GM12892 (cell line): Measurements from ENCODE around the gene ALOXE3.
"Not testable (repeated sequence)": the region's sequence is repeated elsewhere in the genome, so short reads cannot be mapped to it uniquely, and the experiment has no call there.

Experiments
- DNase-seq: peaks from one replicate; pipeline ENCODE4 v3.0.0; 2011; ENCODE audit not compliant: insufficient read length
- FAIRE-seq: peaks from 2 replicates; lab custom pipeline; 2011; peaks lifted over from hg19 to GRCh38; lab: Jason Lieb, UNC
- POLR2A ChIP-seq: IDR thresholded peaks from 2 replicates; pipeline ENCODE4 v1.6.1; 2011; ENCODE audit warnings: low read depth, low read length, control low read depth
- POLR2AphosphoS5 ChIP-seq: IDR thresholded peaks from 2 replicates; pipeline ENCODE4 v1.6.1; 2011; ENCODE audit warnings: low read depth, low read length, control low read depth
- TAF1 ChIP-seq: IDR thresholded peaks from 2 replicates; pipeline ENCODE4 v1.6.1; 2011; ENCODE audit warnings: low read depth, mild to moderate bottlenecking, control low read depth, low read length, borderline replicate concordance

The ALOXE3 gene

DNA sequence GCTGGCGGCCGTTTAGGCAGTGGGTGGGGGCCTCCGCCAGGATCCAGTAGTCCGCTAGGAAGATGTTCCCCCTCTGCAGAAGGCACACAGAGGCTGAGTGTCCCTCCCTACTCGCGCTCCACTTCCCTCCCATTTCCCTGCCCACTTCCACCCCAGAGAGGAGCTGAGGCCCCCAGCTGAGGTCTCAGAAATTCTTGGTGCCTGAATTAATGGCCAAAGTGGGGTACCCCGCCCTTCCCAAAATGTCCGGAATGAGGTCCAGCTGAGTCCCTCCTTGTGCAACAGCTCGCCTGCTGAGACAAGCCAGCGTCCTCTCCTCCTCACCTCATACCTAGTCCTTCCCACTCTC lies 7.9 kb downstream of the ALOXE3 start:
- no peak for TF ChIP-seq POLR2AphosphoS5
- TF ChIP-seq TAF1: no peak
- TF ChIP-seq POLR2A: no peak
- no peak for DNase-seq
- peak; percentile 78 for FAIRE-seq

DNA sequence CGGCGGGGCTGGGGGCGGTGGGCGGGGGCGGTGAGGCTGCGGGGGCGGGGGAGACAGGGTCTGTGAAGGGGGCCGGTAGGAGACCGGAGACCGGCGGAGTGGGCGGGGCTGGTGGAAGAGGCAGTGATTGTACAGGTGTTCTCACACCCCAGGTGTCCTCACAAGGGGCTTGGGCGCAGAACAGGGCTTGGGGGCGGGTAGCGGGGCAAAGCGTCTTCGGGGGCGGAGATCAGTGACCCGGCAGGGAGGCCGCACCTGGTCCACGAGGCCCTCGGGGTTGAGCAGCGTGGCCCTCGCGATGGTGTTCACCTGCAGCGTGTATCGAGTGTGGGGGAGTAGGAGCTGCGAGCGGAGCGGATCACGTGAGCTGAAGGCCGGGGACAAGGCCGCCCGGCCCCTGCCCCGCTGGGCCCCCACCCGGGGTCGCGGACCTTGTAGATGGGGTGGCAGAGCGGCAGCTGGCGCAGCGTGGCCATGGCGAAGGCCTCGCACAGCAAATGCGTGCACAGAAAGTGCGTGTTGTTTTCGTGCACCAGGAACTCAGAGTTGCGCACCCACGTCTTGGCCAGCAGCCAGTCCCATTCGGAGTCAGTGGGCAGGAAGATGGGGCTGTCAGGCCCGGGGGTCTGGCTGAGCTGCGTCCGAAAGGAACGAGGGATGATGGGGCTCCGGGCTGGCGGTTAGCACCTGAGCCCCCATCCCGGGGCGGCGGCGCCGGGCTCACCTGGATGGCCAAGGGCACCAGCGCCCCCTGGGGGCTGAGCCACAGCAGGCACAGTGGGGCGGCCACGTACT lies 8.5 kb downstream of the ALOXE3 start:
- FAIRE-seq (no peak), DNase-seq (peak; percentile 87)
- no peak for TF ChIP-seq TAF1
- no peak for TF ChIP-seq POLR2AphosphoS5
- no peak for TF ChIP-seq POLR2A

- no peak for FAIRE-seq
- DNase-seq: no peak
- no peak for TF ChIP-seq POLR2AphosphoS5
- TF ChIP-seq POLR2A: no peak
- no peak for TF ChIP-seq TAF1
Measured at GRCh38 chr17:8108972-8109660, 9.2 kb downstream of the ALOXE3 start.

DNA sequence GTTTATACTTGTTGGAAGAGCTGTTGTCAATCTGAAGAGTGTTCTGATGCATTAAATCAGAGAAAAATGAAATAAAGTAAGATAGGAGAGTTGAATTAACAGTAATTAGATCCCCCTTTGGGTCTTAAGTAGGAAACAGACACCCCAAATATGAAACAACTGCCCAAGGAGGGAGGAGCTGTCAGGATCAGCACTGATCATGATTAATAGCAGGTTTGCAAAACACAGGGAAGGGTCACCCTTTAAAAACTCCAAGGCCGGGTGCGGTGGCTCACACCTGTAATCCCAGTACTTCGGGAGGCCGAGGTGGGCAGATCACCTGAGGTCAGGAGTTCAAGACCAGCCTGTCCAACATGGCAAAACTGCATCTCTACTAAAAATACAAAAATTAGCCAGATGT lies 11.3 kb downstream of the ALOXE3 start:
- not testable (repeated sequence) for FAIRE-seq, DNase-seq

GRCh38 chr17:8105957-8106398 lies 12.3 kb downstream of the ALOXE3 start:
- no peak for TF ChIP-seq TAF1
- no peak for TF ChIP-seq POLR2AphosphoS5
- DNase-seq (no peak), FAIRE-seq (no peak)

DNA sequence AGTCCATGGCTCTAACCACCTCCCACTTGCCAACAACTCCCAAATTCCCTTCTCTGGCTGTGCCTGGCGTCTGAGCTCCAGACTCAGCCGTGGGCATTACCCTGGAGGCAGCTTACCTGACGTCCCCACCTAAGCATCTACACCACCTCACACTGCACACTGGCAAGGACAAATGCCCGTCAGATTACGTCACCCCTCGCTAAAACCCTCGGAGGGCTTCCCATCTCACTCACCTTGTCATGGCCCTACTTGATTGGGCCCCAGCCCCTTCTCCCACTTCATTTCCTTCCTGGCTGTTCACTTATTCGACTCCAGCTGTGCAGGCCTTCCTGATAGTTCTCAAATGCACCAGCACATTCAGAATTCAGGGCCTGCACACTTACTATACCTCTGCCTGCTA lies 13.4 kb downstream of the ALOXE3 start:
- TF ChIP-seq TAF1 (no peak), POLR2A (no peak), POLR2AphosphoS5 (no peak)
- no peak for FAIRE-seq
- no peak for DNase-seq

- no peak for TF ChIP-seq POLR2A
- TF ChIP-seq TAF1: no peak
- no peak for TF ChIP-seq POLR2AphosphoS5
- DNase-seq: no peak
- FAIRE-seq: no peak
Measured at GRCh38 chr17:8103549-8103948, 14.8 kb downstream of the ALOXE3 start.

DNA sequence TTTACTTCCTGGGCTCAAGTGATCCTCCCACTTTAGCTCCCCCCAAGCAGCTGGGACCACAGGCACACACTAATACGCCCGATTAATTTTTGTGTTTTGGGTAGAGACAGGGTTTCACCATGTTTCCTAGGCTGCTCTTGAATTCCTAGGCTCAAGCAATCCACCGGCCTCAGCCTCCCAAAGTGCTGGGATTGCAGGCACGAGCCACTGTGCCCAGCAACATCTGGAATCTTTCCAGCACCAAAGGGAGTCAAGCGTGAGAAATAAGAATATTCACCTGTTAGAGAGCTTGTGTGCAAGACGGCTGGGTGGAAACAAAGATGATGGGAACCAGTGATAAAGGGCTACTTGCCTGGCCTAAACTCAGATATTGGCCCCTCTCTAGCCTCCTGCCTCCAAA lies 16.6 kb downstream of the ALOXE3 start:
- DNase-seq (no peak), FAIRE-seq (no peak)
- TF ChIP-seq TAF1: no peak
- no peak for TF ChIP-seq POLR2AphosphoS5

- TF ChIP-seq TAF1 (no peak), POLR2AphosphoS5 (no peak), POLR2A (no peak)
- FAIRE-seq (no peak), DNase-seq (no peak)
Measured at GRCh38 chr17:8100763-8101162, 17.6 kb downstream of the ALOXE3 start.

- DNase-seq (no peak), FAIRE-seq (no peak)
- TF ChIP-seq POLR2A (no peak), POLR2AphosphoS5 (no peak), TAF1 (no peak)
Measured at GRCh38 chr17:8100111-8100510, 18.2 kb downstream of the ALOXE3 start.

GRCh38 chr17:8096541-8096940 lies 21.8 kb downstream of the ALOXE3 start:
- no peak for TF ChIP-seq TAF1
- TF ChIP-seq POLR2A: no peak
- no peak for TF ChIP-seq POLR2AphosphoS5
- FAIRE-seq (no peak), DNase-seq (no peak)

DNA sequence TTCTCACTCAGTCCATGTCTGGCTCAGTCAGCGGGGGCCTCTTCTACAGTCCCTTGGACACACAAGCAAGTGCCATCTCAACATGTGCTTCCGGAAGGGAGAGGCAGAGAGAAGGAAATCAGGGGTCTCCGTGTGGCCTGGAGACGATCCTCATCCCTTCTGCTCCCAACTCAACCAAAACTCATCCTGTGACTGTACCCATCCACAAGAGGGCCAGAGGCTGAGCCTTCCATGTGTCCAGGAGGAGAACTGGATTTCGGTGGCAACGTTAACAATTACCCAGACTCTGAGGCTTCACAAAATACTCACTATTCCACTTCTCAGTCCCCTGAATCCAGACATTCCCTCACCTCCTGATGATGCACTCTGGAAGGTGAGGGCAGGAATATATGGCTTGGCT lies 23.0 kb downstream of the ALOXE3 start:
- DNase-seq (no peak), FAIRE-seq (no peak)
- TF ChIP-seq POLR2AphosphoS5: no peak
- no peak for TF ChIP-seq POLR2A
- no peak for TF ChIP-seq TAF1
